B cell (primary cell): Measurements from ENCODE around the gene AKT1. TPM values are rescaled to one million over a fixed set of nuclear protein-coding genes. Genes with fewer than 3 reads are reported as not detected.

Experiments
- ATAC-seq: fragments of 200-7000 bp; cut with Tn5 transposase; one replicate; pipeline ENCODE4 v1.10.0; 2021; ENCODE audit warnings: low read depth, mild to moderate bottlenecking, moderate number of reproducible peaks, moderate library complexity
- CTCF ChIA-PET: fragments of 350-600 bp; sonication (Branson Sonifier 250); formaldehyde crosslinking; loops from one replicate; lab custom pipeline; 2021; ENCODE audit warnings: antibody characterized with exemption, inconsistent platforms; lab: Charles Lee
- POLR2A ChIA-PET: fragments of 350-600 bp; sonication (Branson Sonifier 250); formaldehyde crosslinking; loops from one replicate; lab custom pipeline; 2021; ENCODE audit warnings: antibody characterized with exemption; lab: Charles Lee
- DNase-seq: peaks from one replicate; pipeline ENCODE4 v3.0.0; 2013
- H2AFZ ChIP-seq: 2 replicates; pipeline ENCODE4 v1.6.1; 2012; ENCODE audit warnings: mild to moderate bottlenecking, low read depth, low read length; ENCODE audit not compliant: insufficient read depth, poor library complexity, severe bottlenecking
- H3K27ac ChIP-seq, 2 donors: 1 replicate in 1 of 2; 2 replicates in 1 of 2; pipeline ENCODE4 v1.5.1; 2012 to 2013; ENCODE audit warnings: low read length in 2 of 2, mild to moderate bottlenecking in 2 of 2, moderate library complexity in 1 of 2
- H3K27me3 ChIP-seq, 4 experiments: fragments of 200-600 bp in 1 of 4; sonication (generic) in 1 of 4; replicated peaks in 1 of 4; 1 replicate in 2 of 4; 2 replicates in 2 of 4; pipeline versions ENCODE4 v1.6.1 to v1.7.0; 2013 to 2016; ENCODE audit warnings: low read length in 3 of 4, mild to moderate bottlenecking in 2 of 4, mixed read lengths in 1 of 4, moderate library complexity in 1 of 4; ENCODE audit not compliant: insufficient read depth in 4 of 4, control insufficient read depth in 3 of 4; ENCODE audit errors: control extremely low read depth in 1 of 4
- H3K36me3 ChIP-seq, 2 experiments: replicated peaks in 1 of 2; 1 replicate in 1 of 2; 2 replicates in 1 of 2; pipeline versions ENCODE4 v1.6.1 to v1.7.1; 2013; ENCODE audit warnings: low read length in 1 of 2; ENCODE audit not compliant: insufficient read depth in 2 of 2, control insufficient read depth in 1 of 2; ENCODE audit errors: control extremely low read depth in 1 of 2, extremely low read depth in 1 of 2
- H3K4me1 ChIP-seq, 2 donors: fragments of 200-600 bp in 1 of 2; sonication (generic) in 1 of 2; 1 replicate in 1 of 2; 2 replicates in 1 of 2; pipeline versions ENCODE4 v1.5.1 to v1.6.1; 2013 to 2017; ENCODE audit warnings: low read length in 2 of 2; ENCODE audit not compliant: control insufficient read depth in 2 of 2, insufficient read depth in 2 of 2
- H3K4me2 ChIP-seq: replicated peaks from 2 replicates; pipeline ENCODE3; 2012; ENCODE audit warnings: mild to moderate bottlenecking, low read depth, low read length; ENCODE audit not compliant: poor library complexity, severe bottlenecking
- H3K4me3 ChIP-seq, 5 experiments: fragments of 200-600 bp in 1 of 5; sonication (generic) in 1 of 5; 1 replicate in 3 of 5; 2 replicates in 2 of 5; pipeline versions ENCODE4 v1.5.1 to v1.7.0; 2011 to 2016; ENCODE audit warnings: low read length in 4 of 5, mild to moderate bottlenecking in 4 of 5, low read depth in 2 of 5, control low read depth in 1 of 5, moderate library complexity in 1 of 5; ENCODE audit not compliant: insufficient read depth in 1 of 5; ENCODE audit errors: control extremely low read depth in 1 of 5, extremely low read depth in 1 of 5
- H3K79me2 ChIP-seq: fragments of 200-600 bp; sonication (generic); one replicate; pipeline ENCODE4 v1.6.0; 2016; ENCODE audit warnings: low read length; ENCODE audit not compliant: control insufficient read depth, insufficient read depth
- H3K9ac ChIP-seq: fragments of 200-600 bp; sonication (generic); 2 replicates; pipeline ENCODE4 v1.6.1; 2017; ENCODE audit warnings: mild to moderate bottlenecking, low read length, moderate library complexity
- H3K9me3 ChIP-seq, 3 donors: one replicate each; pipeline versions ENCODE4 v1.6.1 to v1.7.1; 2013; ENCODE audit warnings: low read length in 2 of 3; ENCODE audit not compliant: control insufficient read depth in 2 of 3, insufficient read depth in 1 of 3; ENCODE audit errors: control extremely low read depth in 1 of 3
- H4K20me1 ChIP-seq: 2 replicates; pipeline ENCODE4 v1.6.0; 2012; ENCODE audit warnings: mild to moderate bottlenecking, low read length; ENCODE audit not compliant: insufficient read depth, control insufficient read depth, poor library complexity, severe bottlenecking
- H3K27ac Mint-ChIP-seq: one replicate; pipeline ENCODE4 v1.8.0; 2021; ENCODE audit warnings: mixed read lengths
- H3K27me3 Mint-ChIP-seq: one replicate; pipeline ENCODE4 v1.8.0; 2021; ENCODE audit warnings: mixed read lengths
- H3K4me1 Mint-ChIP-seq: one replicate; pipeline ENCODE4 v1.8.0; 2021; ENCODE audit warnings: mixed read lengths
- H3K4me3 Mint-ChIP-seq: one replicate; pipeline ENCODE4 v1.8.0; 2021; ENCODE audit warnings: mixed read lengths
- H3K9me3 Mint-ChIP-seq: one replicate; pipeline ENCODE4 v1.8.0; 2022; ENCODE audit warnings: mixed read lengths; ENCODE audit not compliant: insufficient read depth
- EZH2 ChIP-seq: IDR thresholded peaks from 2 replicates; pipeline ENCODE4 v1.6.1; 2012; ENCODE audit warnings: borderline replicate concordance, low read depth, mild to moderate bottlenecking, moderate library complexity, low read length; ENCODE audit not compliant: insufficient read depth, poor library complexity, severe bottlenecking
- WGBS: methylation state at CpG from one replicate; pipeline ENCODE4 v1.1.5; 2013; ENCODE audit warnings: missing lambda C conversion rate; ENCODE audit not compliant: insufficient coverage; 5-methylcytosine and 5-hydroxymethylcytosine counted together
- intact Hi-C: fragments of 100-400 bp; cut with micrococcal nuclease; formaldehyde crosslinking; loops from one replicate; pipeline ENCODE4 v1.10.0; 2022
- polyA plus RNA-seq: library from polyadenylated mRNA; depleted of rRNA; stranded (reverse); fragments of >200 nt; gene quantifications from 2 replicates; pipeline ENCODE4 v1.2.3, GENCODE V29; 2012
- total RNA-seq, 2 donors: library from RNA; stranded (reverse); fragments of 120-200 nt in 1 of 2; gene quantifications; 1 replicate in 1 of 2; 2 replicates in 1 of 2; pipeline versions ENCODE4 v1.2.3 to v1.2.4, GENCODE V29; 2013 to 2022
- TF ChIP-seq, protein P1 (sequence below): fragments of 200-600 bp; IDR thresholded peaks from one replicate; pipeline ENCODE4 v1.8.0; 2022; ENCODE audit warnings: antibody characterized with exemption, mild to moderate bottlenecking

Gene AKT1
- total and polyA plus RNA-seq, 2 donors (not counting 1 experiment from before 2014, with no cell fraction given), result 71.1 to 90.1 TPM

DNA sequence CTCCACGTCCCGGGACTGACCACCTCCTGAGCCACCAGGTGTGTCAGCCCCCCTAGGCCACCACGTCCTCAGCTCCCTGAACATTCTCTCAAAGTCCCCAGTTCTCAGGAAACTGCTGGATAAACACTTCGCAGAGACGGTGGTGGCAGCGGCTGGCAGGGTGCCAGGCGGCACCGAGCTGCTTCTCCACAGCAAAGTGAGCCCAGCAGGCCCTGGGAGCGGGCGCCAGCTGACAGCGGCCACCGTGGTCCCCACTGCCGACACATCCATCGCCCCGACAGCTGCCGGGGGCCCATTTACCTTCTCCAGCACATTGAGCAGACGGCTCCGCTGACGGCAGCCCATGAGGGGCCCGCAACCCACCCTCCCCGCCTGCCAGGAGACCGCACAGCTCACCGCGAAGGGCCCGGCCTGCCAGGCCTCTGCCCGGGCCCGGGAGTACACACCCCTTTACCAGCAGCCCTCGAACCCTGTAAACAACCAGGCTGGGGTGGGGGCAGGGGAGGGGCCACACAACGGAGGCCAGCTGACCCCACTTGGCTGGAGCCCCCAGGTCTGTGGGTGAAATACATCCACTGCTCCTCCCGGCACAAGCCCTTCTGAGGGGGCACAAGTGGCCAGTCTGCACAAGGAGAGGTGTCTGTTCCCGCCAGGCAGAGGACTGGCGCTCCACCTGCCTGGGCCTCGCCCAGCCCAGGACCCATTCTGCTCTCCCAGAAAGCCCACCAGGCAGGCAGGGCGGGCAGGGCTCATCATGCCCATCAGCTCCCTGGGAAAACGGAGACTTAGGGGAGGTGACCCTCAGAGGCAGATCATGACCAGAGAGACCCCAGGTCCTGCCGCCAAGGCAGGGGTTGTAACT is 10.5 kb downstream of the AKT1 start:
- Mint-ChIP-seq H3K4me3 (no peak overlapping the region), H3K4me1 (no peaks in the 10 kb centered on the region), H3K27ac (no peak overlapping the region), H3K9me3 (no peaks in the 10 kb centered on the region), H3K27me3 (no peaks in the 10 kb centered on the region)
- Histone ChIP-seq H3K4me2 (no peak overlapping the region), H3K4me1 (peaks cover 0 to 16% of the 10 kb centered on the region in 2 donors), H3K36me3 (peaks cover 0 to 14% of the 10 kb centered on the region in 2 experiments), H3K4me3 (no peak overlapping the region), H3K27ac (no peak overlapping the region), H2AFZ (no peak overlapping the region), H3K79me2 (peaks cover 56% of the 10 kb centered on the region), H3K9me3 (no peaks in the 10 kb centered on the region), H3K9ac (no peak overlapping the region), H3K27me3 (no peaks in the 10 kb centered on the region), H4K20me1 (peaks cover 93% of the 10 kb centered on the region)
- WGBS, result 88% methylated on average over 29 of the region's 36 CpGs
- intact Hi-C loops, result no loop called here
- DNase-seq (no peak), ATAC-seq (no peak)
- TF ChIP-seq, protein P1, sequence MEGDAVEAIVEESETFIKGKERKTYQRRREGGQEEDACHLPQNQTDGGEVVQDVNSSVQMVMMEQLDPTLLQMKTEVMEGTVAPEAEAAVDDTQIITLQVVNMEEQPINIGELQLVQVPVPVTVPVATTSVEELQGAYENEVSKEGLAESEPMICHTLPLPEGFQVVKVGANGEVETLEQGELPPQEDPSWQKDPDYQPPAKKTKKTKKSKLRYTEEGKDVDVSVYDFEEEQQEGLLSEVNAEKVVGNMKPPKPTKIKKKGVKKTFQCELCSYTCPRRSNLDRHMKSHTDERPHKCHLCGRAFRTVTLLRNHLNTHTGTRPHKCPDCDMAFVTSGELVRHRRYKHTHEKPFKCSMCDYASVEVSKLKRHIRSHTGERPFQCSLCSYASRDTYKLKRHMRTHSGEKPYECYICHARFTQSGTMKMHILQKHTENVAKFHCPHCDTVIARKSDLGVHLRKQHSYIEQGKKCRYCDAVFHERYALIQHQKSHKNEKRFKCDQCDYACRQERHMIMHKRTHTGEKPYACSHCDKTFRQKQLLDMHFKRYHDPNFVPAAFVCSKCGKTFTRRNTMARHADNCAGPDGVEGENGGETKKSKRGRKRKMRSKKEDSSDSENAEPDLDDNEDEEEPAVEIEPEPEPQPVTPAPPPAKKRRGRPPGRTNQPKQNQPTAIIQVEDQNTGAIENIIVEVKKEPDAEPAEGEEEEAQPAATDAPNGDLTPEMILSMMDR, result no peak
- TF ChIP-seq EZH2, result no peak
- POLR2A ChIA-PET, result no interaction called here
- CTCF ChIA-PET, result no interaction called here

DNA sequence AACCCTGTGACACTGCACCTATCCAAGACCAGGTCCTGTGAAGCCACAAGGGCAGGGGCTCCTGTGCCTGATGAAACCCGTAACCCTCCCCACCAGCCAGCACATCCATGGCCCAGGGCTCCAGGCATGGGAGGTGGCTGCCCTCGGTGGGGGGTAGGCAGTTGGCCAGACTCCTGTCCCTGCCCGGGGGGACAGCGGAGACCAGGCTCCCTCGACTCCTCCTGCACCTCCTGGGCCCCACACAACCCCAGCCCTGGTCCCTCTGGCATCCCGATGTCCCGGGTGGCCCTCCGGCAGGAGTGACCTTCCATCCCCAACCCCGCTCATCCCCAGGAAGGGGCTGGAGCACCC is 11.4 kb downstream of the AKT1 start:
- Mint-ChIP-seq H3K4me3 (no peak overlapping the region), H3K4me1 (no peaks in the 10 kb centered on the region), H3K9me3 (no peaks in the 10 kb centered on the region), H3K27me3 (no peaks in the 10 kb centered on the region), H3K27ac (no peak overlapping the region)
- TF ChIP-seq, protein P1, result no peak
- no peak for TF ChIP-seq EZH2
- H4K20me1 ChIP-seq, result peaks cover 92% of the 10 kb centered on the region
- intact Hi-C loops, result no loop called here
- no peak overlapping the region for H3K9ac ChIP-seq
- WGBS, result 99% methylated on average over 9 of the region's 9 CpGs
- H3K27ac ChIP-seq, result no peak overlapping the region
- no peak overlapping the region for H3K4me2 ChIP-seq
- peaks cover 47% of the 10 kb centered on the region for H3K79me2 ChIP-seq
- H2AFZ ChIP-seq, result no peak overlapping the region
- CTCF ChIA-PET, result no interaction called here
- H3K9me3 ChIP-seq, result no peaks in the 10 kb centered on the region
- ATAC-seq, result no peak
- H3K36me3 ChIP-seq, result peaks cover 0 to 14% of the 10 kb centered on the region in 2 experiments
- H3K4me3 ChIP-seq, result no peak overlapping the region
- no peak for DNase-seq
- H3K4me1 ChIP-seq, result peaks cover 0 to 16% of the 10 kb centered on the region in 2 donors
- no peaks in the 10 kb centered on the region for H3K27me3 ChIP-seq
- POLR2A ChIA-PET, result no interaction called here
